ENCODE results near the gene PLCB1.
"Not testable (repeated sequence)": the region's sequence is repeated elsewhere in the genome, so short reads cannot be mapped to it uniquely, and the experiment has no call there.

The PLCB1 gene

DNA sequence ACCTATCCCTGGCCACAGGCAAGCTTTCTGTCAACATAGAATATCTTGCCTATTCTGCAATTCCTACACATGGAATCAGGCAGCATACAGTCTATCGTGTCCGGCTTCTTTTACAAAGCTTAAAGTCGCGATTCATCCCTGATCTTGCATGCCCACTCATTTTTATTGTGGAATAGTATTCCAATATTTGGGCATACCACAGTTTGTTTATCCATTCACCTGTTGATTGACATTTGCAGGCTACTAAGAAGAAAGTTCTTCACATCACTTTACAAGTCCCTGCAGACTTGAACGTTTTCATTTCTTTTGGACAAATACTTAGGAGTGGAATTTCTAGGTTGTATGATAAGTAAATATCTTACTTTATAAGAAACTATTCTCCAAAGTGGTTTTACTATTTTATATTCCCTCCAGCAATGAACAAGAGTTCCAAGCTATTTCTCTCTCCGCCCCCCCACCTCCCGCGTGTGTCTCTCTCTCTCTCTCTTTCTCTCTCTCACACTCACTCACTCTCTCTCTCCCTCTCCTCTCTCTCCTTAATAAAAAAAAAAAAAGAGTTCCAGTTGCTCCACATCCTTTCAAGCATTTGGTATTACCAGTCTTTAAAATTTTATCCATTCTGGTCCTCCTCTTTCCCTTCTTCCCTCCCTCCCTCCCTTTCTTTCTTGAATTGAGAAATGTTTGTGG is 1.1 kb upstream of the PLCB1 start:
- no peak for DNase-seq

DNA sequence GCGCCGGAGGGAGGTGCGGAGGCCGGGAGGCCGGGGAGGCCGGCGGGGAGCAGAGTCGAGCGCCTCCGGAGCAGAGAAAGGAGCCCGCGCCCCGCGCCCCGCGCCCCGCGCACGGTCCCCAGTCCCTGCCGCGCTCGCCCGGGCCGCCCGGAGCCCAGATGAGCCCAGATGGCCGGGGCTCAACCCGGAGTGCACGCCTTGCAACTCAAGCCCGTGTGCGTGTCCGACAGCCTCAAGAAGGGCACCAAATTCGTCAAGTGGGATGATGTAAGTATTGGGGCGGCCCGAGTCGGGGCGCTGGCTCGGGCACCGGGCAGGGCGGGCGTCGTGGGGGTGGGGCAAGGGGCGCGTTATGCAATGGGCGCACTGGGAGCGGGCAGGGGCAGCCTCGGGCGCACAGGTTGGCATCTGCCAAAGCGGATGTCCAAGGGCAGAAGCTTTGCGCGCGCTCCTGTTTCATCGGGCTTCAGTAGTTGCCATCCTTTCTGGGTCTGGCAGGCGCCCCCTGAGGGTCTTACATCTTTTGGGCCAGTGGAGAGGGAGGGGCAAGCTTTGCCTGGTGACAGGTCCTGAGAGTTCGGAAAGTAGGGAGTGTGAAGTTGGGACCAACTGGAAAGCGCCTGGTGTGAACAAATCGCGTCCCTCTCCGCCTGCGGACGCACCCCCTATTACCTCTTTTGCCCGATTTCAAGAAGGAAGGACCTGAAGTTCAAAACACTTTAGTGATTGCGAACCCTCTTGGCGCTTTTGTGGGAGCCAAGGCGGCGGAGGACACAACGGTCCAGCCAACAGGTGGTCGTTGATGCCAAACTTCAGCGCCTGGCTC is 631 bp downstream of the PLCB1 start:
- DNase-seq: peak; percentile 36

DNA sequence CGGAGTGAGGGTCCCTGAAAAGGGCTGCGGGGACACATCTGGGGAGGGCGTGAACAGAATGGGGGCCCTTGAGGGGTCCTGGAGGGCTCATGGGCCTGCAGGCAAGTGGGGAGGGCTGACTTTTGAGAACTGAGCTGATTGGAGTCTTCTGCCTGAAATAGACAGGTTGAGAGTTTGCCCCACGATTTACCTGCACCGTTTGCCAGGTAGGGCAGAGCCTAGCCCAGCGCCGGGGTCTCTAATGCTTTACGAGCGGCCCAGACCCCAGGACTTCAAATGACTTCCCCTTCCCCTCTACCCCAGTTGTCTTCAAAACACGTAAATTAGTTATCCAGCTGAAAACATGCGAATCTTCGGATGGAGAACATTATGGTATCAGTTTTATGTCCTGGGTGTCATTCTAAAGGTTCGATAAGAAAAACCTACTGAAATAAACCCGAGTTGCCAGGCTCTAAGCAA is 1.3 kb downstream of the PLCB1 start:
- DNase-seq: no peak

DNA sequence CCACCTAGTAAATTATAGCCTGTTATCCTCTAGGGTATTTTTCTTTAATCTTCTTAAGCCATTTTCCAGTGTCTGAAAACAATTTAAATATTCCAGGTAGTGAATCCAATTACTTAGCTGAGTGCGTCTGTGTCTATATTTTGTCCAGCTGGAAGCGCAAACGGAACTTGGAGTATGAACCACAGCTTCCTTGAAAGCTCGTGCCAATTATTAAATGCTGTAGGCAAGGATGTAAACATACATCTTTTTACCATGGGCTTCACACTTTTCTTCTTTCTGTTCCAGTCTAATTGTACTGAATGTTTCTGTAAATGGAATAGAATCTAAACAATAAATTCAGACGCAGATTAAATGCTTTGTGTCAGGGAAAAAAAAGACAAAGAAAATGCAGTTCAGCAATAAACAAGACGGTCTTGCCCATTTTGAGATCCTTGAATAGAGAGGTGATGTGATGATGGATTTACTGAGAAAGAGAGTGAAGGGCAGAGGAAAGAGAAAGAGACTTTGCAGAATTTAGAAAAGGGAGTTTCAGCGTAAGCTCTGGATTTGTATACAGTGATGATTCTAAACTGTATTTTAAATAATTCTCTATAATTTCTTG is 1.9 kb downstream of the PLCB1 start:
- no peak for DNase-seq

DNA sequence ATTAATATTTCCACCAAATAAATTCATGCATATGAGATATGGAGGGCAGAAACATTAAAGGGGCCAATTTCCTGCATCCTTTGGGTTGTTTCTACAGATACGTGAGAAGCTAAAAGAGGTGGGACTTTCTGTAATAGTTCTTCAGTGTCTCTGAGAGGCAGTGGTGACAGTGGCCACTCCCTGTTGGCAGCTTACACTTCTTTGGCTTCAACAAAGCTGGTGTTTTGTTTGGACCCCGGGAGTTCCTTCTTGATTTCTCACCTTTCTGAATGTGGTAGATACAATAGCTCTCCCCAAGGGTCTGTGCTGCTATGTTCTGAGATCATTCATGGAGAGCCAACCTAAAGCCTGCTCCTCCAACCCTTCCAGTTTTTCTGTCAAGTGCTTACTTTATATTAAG is 7.8 kb downstream of the PLCB1 start:
- DNase-seq: no peak

DNA sequence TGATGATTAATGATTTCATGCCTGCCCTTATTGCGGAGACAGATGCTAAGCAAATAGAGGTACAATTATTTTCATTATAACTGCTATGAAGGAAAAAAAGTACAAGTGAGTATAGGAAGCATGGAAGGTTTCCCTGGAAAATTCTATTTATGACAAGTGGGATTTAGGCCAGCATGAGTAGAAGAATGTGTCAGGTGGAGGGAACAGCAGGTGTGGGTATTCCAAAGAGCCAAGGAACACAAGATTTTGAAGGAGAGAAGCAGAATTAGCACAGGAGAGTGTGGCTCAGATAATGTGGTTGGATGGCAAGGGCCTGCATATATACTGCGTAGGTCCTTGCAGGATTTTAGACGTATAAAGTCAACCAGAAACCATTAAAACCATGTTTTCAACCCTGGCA is 11.4 kb downstream of the PLCB1 start:
- no peak for DNase-seq

DNA sequence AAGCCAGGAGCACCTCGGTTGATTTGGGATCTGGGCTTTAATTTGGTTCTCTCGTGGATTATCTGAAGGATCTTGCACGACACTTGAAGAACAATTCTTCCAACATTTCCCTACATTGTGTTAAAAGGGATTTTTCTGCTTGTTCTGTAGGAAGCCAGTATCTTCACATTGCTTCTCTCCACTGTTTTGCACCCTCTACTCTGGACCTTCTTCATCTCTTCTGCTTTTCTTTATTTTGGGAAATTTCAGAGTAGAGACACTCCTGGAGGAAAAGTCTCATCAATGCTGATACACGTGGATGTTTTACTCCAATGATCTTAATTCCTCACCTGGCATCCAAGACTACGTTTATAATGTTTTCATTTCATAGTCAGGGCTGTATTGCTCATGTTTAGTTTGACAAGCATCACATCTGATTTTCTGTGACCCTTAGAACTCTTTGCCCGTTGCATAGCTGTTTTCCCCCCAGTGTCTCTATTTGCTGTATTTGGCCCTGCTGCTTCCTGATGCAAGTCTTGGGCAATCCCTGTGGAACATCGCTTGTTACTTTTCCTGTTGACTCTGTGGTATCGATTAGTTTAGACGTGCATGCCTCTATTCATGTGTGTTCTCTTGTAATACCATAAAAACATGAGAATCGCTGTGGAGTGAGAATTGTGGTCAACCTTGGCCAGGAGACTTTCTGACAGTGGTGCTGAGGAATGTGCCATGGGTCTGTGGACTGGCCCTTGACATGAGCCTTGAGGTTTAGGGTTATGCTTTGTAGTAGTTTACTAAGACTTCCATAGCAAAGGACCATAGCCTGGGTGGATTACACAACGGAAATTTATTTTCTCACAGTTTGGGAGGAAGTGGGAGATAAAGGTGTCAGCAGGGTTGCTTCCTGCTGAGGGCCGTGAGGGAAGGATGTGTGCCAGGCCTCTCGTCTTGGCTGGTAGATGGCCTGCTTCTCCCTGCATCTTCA is 12.5 kb downstream of the PLCB1 start:
- no peak for DNase-seq

DNA sequence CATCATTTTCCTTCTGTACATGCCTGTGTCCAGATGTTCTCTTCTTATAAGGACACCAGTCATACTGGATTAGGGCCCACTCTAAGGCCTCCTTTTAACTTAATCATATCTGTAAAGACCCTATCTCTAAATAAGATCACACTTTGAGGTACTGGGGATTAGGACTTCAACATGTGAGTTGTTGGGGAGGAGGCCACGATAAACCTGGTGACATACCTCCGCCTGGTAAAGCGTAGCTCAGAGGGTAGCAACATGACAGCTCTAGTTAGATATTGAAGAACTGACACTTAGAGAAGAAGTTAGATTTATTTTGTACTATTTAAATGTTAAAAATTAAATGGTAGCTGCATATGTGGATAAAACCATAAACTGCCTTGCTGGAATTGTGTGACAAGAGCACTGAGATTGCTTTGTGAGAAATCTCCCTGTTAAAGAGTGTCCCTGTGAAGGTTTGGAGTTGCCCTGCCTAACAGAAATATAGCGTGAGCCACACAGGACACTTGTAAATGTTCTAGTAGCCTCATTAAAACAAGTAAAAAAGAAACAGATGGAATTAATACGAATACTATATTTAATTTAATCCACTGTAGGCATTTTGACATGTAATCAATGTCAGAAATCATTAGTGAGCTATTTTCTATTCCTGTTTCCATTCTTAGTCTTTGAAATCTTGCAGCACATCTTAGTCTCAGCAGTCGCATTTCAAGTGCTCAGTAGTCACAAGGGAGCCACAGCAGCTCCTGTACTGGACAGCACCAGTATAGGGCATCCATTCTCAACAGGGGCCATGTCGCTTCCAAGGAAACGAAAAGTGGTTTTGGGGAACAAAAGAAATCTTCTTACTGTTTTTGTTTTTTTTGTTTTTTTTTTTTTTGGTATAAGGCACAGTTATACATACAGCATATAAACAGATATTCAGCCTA is 13.4 kb downstream of the PLCB1 start:
- DNase-seq: no peak

DNA sequence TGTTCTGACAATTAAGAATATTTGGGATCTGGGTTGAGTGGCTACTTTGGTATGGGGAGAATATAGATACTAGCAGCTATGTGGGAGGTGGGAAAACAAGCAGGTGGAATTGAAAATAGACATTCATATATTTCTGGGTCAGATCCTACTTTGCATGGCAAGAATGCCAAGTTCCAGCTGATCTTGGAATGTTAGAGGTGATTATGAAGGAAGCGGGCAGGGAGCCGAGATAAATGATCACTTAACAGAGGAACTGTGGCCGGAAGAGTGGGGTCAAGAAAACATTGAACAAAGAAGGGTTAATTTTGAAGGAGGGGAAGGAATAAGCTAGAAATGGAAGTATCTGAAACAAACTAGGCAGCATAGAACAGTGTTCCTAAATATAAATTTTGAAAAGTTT is 15.4 kb downstream of the PLCB1 start:
- DNase-seq: no peak

DNA sequence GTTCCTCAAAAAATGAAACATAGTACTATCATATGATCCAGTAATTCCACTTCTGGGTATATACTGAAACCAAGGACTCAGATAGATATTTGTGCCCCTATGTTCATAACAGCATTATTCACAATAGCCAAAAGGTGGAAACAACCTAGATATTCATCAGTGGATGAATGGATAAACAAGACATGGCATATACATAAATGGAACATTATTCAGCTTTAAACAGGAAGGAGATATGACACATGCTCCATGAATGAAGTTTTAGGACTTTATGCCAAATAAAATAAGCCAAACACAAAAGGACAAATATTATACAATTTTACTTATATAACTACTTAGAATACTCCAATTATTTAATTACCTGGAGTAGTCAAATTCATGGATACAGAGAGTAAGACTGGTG is 16.4 kb downstream of the PLCB1 start:
- no peak for DNase-seq

DNA sequence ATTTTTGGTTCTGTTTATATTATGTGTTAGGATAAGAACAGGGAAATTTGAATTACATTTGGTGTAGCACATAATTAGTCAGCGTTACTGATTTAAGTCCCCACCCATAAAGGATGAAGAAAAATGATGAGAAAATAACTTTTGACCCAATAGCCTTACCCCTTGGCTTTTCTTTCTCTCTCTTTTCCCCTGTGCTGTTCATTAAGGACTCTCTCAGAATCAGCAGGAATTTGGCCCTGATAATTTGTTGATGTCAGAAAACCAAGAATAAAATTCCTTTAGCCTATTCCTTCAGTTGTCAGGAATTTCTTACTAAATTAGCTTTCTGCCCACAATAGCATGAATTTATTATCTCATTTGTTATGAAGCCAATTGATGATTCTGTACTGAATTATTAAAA is 18.5 kb downstream of the PLCB1 start:
- DNase-seq: no peak

DNA sequence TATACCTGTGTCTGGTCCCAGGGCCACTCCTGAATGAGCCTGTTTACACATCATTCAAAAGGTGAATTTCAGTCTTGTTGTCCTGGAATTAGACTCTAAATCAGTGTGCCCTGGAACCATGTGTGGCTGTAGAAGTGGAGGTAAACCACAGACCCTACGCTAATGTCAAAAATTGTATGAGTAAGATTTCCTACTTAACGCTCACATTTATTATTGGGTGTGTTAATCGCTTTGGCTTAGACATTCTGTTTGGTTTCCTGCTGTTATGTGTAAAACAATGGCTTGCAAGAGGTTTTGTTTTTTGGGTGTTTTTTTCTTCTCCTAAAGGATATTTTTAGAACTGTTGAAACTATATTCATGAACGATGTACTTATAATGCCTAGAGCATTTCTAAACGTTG is 19.3 kb downstream of the PLCB1 start:
- DNase-seq: no peak

DNA sequence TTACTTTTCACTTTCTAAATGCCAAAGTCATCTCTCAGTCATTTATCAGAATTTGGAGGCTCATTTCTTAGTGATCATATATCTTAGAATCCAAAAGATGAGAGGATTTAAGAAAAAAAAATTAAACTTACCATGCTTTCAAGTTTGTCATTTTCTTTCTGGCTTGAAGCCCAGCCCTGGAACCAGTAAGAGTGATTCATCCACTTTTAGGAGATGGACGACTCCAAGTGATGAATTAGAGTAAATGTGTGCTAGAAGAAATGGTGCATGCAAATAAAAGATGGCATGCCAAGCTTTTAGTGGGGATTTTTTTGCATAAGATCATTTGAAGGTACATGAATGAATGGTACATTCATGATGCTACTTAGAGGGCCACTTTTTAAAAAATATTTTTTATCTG is 20.1 kb downstream of the PLCB1 start:
- no peak for DNase-seq

DNA sequence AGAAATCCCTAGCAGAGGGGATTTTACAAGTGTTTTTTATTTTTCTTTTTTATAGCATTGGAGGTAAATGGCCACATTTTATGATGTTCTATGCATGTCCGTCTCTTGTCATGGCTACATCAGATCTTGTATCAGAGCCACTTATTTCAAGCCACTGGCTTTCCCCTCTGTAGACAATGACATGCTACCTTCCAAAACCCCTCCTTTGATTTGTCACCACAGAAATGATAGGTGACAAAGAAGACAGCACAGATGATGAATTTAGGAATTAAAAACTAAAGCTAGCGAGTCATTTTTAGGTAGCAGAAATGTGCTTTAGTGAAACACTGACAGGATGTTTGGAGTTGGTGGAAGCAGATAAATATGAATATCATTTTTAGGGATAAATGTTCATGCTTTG is 20.8 kb downstream of the PLCB1 start:
- no peak for DNase-seq

DNA sequence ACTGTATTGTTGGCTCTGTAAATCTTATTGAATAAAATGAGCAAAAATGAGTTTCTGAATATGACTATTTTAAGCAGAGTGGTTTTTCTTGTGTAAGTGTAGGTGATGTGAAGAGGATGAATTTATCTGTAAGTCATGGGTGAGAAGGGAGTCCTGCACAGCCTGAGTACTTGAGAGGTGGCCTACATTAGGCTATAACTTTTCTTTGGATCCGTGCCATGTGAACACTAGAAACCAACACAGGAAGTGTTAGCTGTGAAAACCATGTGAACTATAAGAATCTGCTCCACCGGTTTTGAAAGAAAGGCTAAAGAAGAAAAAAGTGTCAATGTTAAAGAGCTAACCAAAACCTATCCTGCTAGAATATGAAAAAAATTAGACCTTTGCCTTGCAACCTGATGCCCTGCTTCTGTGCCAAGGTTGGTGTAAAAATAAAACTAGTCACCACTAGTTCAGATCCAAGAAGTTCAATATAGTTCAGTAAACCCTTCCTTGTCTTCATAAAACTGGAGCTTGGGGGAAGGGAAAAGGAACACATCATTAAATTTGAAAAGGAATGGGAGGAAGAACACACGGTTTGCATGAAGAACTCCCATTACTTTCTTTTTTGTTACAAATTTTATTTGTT is 21.3 kb downstream of the PLCB1 start:
- DNase-seq: no peak

DNA sequence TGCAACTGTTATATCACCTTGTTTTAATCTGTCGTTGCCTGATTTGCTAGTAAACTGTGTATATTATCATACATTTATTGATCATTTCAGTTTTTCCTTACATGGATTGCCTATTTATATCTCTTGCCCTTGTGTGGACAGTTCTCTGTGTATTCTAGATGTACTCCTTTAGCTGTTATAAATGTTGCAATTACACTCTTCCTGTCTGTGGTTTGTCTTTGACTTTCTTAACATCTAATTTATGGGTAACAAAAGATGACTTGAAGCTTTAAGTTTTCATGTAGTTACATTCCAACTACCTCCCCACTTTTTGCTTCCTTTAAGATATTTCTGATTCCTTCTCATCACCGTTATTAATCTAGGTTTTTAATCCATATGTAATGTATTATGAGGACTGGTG is 22.6 kb downstream of the PLCB1 start:
- no peak for DNase-seq

DNA sequence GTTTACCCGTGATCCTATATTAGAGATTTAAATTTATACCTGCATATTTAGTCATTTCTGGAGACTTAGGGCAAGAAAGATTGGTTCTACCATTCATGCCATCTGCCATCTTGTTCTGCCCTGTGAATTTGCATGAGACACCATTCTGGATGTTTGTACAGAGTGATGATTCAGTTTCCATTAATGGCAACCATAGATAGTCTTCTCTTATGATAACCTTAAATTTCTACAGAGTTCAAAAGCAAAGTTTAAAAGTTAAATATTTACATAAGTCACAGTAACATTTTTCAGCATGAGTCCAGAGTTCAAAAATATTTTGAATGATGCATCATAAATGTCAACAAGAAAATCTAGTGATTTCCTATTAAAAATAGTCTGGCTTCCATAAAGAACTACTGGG is 23.2 kb downstream of the PLCB1 start:
- DNase-seq: no peak

DNA sequence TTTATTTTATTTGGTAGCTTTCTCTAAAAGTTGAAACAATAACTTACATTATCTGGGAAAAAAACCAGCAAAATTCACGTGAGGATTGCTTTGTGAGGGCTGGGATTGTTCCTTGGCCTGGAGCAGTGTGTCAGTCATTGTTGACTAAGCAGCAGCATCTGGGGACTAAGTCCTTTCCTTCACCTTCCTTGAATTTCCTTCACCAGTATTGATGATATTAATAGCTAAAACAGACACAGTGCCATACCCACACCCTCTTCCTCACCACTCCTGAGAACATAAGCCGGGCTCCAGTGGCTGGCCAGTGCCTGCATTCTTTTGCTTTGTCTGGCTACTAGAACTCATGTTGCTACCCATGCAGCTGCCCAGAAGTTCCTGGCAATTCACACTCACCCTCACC is 23.7 kb downstream of the PLCB1 start:
- DNase-seq: no peak

DNA sequence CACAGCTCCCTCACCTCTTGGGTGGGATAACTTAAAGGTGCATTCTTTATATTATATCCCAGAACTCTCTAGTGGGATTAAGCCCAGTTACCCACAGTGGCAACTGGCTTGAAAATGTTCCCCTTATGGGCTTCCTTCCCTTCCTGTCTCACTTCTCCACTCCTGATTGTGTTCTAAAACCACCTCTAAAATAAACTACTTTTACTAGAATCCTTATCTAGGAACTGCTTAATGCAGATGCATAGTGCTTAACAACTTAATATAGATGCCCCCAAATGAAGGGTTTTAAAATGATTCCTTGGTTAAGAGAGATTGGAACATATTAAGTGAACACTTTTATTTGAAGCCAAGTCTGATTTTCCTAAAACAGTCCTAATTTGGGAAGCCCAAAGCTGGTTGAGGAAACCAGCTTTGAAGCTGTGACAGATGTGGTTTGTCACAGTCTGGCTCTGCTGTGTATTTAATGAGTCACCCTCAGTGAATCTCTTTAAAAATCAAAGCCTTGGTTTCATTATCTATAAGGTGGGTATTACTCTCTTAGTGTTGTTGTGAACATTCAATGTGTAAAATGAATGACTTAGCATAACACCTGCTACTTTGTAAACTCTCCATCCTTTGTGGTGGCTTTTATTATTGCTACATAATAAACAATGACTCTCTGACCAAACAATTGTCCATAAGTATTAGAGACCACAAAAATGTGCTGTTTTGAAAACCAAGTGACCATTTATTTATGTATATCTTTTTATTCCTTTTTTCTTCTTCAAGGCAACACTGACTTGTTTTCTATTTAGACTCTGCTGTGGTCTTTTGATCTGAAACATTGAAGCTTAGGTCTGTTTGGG is 24.4 kb downstream of the PLCB1 start:
- no peak for DNase-seq

DNA sequence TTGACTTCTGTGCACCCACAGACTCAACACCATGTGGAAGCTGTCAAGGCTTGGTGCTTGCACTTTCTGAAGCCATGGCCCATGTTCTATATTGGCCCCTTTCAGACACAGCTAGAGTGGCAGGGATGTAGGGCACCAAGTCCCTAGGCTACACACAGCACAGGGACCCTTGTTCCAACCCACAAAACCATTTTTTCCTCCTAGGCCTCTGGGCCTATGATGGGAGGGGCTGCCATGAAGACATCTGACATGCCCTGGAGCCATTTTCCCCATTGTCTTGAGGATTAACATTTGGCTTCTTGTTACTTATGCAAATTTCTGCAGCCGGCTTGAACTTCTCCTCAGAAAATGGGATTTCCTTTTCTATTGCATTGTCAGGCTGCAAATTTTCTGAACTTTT is 27.2 kb downstream of the PLCB1 start:
- DNase-seq: not testable (repeated sequence)

All from NCI-H526 treated with DMSO at 0.1 percent for 48 hours (cell line).